ENCODE results near the gene ADCY2.

DNA sequence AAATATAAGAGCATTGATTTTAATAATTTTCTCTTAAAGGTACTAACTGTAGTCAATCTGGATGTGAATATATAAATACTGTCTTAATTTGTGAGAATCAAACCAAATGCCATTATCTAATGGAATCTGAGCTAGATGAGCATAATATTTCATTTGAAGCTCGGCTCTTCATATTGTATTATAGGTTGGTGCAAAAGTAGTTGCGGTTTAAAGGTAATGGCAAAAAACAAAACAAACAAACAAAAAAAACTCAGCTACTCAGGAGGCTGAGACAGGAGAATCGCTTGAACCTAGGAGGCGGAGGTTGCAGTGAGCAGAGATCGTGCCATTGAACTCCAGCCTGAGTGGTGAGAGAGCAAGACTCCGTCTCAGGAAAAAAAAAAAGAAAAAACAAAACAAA, 358.6 kb downstream of the ADCY2 start:
- TF ChIP-seq POLR2AphosphoS5 (IDR thresholded peaks at IDR 0.05; ENCODE audit: low read depth) (no peak), EZH2 (IDR thresholded peaks at IDR 0.05; ENCODE audit: low read depth, unreplicated experiment) (no peak), CTCF (conservative IDR thresholded peaks at IDR 0.05; ENCODE audit: low read depth in 2 of 2) (no peak), EZH2phosphoT487 (IDR thresholded peaks at IDR 0.05; ENCODE audit: unreplicated experiment) (no peak), ETS1 (IDR thresholded peaks at IDR 0.05) (no peak), CREB1 (CRISPR knock-in tag; IDR thresholded peaks at IDR 0.05; ENCODE audit: low read depth) (no peak)

Measured in GM23338 (cell line).